SU-DHL-6 (cell line): Measurements from ENCODE around the gene MED20.

Experiments used
- CTCF ChIP-seq: fragments of 200-600 bp; sonication (generic); IDR thresholded peaks from one replicate; pipeline ENCODE4 v1.5.1; 2017; ENCODE audit warnings: antibody characterized with exemption, mild to moderate bottlenecking, low read length, moderate library complexity; ENCODE audit not compliant: insufficient read depth, poor library complexity, severe bottlenecking
- EZH2phosphoT487 ChIP-seq: fragments of 200-600 bp; sonication (generic), shearing (Covaris generic); conservative IDR thresholded peaks from 2 replicates; pipeline ENCODE4 v1.6.1; 2018; ENCODE audit warnings: mild to moderate bottlenecking, antibody characterized with exemption, low read length, moderate library complexity, mixed read lengths

- TF ChIP-seq CTCF (no peak), EZH2phosphoT487 (no peak)
Measured at GRCh38 chr6:41937861-41938574, 17.1 kb upstream of the MED20 start.
